ENCODE measurements around the gene KRT4. TPM values are rescaled to one million over a fixed set of nuclear protein-coding genes. Genes with fewer than 3 reads are reported as not detected.

Gene KRT4
- total and polyA plus RNA-seq, 12 donors = 0.06 to 6.2 (median 0.61) TPM; not detected in 8

DNA sequence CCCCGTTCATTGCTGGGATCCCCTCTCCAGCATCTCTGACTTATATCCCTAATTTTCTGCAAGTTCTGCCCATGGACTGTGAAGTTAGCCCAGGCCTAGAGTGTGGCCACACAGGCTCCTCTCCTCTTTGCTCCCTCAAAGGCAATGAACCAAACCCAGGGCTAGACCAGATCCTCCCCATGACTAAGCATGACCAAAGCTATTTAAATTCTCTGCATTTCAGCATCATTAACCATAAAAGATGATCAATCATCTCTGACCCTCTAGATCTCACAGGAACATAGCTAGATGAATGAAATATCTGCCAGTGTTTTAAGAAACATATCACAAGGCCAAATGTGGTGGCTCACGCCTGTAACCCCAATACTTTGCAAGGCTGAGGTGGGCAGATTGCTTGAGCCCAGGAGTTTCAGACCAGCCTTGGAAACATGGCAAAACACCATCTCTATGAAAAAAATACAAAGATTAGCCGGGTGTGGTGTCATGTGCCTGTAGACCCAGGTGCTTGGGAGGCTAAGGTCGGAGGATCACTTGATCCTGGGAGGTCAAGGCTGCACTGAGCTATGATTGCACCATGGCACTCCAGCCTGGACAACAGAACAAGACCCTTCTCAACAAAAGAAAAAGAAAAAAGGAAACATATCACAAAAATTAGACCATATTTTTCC, 15.8 kb downstream of the KRT4 start:
- intact Hi-C loops (cut with DNase I) = no loop called here
- WGBS, 4 donors = 83 to 91% (median 88%) methylated on average over 4 of the region's 4 CpGs
- Histone ChIP-seq H3K27ac (no peak overlapping the region), H3K9me3 (replicated peaks in 1 of 3) (no peaks in the 10 kb centered on the region), H3K36me3 (replicated peaks in 1 of 2) (no peaks in the 10 kb centered on the region), H3K4me3 (no peak overlapping the region), H3K4me1 (replicated peaks in 1 of 2) (no peaks in the 10 kb centered on the region), H3K27me3 (peaks cover 3% of the 10 kb centered on the region)
- TF ChIP-seq, protein P1, sequence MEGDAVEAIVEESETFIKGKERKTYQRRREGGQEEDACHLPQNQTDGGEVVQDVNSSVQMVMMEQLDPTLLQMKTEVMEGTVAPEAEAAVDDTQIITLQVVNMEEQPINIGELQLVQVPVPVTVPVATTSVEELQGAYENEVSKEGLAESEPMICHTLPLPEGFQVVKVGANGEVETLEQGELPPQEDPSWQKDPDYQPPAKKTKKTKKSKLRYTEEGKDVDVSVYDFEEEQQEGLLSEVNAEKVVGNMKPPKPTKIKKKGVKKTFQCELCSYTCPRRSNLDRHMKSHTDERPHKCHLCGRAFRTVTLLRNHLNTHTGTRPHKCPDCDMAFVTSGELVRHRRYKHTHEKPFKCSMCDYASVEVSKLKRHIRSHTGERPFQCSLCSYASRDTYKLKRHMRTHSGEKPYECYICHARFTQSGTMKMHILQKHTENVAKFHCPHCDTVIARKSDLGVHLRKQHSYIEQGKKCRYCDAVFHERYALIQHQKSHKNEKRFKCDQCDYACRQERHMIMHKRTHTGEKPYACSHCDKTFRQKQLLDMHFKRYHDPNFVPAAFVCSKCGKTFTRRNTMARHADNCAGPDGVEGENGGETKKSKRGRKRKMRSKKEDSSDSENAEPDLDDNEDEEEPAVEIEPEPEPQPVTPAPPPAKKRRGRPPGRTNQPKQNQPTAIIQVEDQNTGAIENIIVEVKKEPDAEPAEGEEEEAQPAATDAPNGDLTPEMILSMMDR (IDR thresholded peaks at IDR 0.05) = no peak
- no peak for TF ChIP-seq POLR2A (IDR thresholded peaks at IDR 0.05)
- no peak for DNase-seq

DNA sequence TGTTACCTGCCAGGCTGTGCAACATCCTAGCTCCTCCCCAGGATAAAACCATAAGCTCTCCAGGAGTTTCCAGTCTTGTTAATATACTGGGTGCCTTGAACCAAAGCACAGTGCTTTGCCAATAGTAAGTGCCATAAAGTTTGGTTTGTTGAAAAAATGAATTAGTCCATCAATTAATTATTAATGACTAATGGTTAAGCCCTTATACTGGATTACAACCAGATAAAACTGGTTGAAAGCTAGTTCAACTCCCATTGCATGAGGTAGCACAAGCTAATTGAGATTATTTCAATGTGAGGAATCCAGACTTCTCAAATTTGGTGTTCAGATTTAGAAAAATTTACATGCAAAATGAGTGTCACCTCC, 16.4 kb downstream of the KRT4 start:
- no peak for DNase-seq
- Histone ChIP-seq H3K27me3 (peaks cover 3% of the 10 kb centered on the region), H3K27ac (no peak overlapping the region), H3K4me3 (no peak overlapping the region), H3K4me1 (replicated peaks in 1 of 2) (no peaks in the 10 kb centered on the region), H3K36me3 (replicated peaks in 1 of 2) (no peaks in the 10 kb centered on the region), H3K9me3 (replicated peaks in 1 of 3) (no peaks in the 10 kb centered on the region)
- intact Hi-C loops (cut with DNase I) = no loop called here
- TF ChIP-seq POLR2A (IDR thresholded peaks at IDR 0.05) = no peak
- TF ChIP-seq, protein P1 (IDR thresholded peaks at IDR 0.05) = no peak

DNA sequence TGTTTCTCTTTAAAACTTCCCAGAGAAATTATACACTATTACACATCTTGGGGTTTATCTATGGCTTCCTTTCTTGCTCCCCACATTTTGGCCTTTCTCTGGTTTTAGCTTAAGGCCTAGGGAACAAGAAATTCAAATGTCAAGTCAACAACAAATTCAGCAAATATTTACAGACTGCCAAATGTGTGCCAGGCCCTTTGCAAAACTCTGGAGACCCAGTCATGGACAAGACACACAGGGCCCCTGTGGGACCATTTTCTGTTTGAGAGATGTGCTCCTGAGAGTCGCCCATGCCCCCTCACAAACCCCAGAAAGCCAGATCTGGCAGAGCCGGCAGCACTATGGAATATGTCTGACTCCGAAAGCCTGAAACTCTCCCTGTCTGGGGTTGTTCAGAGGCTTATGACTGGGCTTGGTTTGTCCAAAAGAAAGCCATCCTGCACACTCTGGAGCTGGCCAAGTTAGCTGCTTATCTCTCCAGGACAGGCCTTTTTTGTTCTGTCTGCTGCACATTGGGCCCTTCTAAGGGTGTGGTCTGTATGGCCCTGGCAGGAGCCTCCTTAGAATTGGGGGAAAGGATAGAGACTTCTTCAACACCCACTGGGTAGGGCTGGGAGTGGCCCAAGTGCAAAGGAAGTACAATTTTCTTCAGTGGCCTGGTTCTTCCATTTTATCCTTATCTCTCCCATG, 16.9 kb downstream of the KRT4 start:
- Histone ChIP-seq H3K9me3 (replicated peaks in 1 of 3) (no peaks in the 10 kb centered on the region), H3K4me1 (replicated peaks in 1 of 2) (no peaks in the 10 kb centered on the region), H3K36me3 (replicated peaks in 1 of 2) (no peaks in the 10 kb centered on the region), H3K27me3 (peaks cover 3% of the 10 kb centered on the region), H3K27ac (no peak overlapping the region), H3K4me3 (no peak overlapping the region)
- no peak for DNase-seq
- TF ChIP-seq POLR2A (IDR thresholded peaks at IDR 0.05) = no peak
- TF ChIP-seq, protein P1 (IDR thresholded peaks at IDR 0.05) = no peak
- intact Hi-C loops (cut with DNase I) = no loop called here
- WGBS, 4 donors = 84% methylated on average over 3 of the region's 3 CpGs; no CpG with 5 or more reads in 2 of the 4 donors

DNA sequence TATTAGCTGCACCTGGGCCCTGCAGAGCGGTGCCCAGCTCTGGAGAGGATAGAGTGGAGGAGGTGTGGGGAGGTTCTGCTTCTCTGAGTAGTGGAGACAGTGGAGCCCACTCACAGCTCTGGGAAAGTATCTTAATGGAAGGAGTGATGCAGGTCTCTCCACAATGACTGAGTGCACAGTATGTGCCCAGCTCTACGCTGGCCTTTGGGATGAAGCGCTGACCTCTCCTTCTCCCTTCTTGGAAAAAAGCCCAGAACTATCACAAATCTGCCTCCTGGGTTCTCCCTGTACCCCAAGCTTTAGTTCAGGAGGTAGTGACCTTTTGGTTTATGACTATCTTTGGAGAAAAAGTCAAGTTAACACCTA, 17.5 kb downstream of the KRT4 start:
- no peaks in the 10 kb centered on the region for H3K4me1 ChIP-seq (replicated peaks in 1 of 2)
- WGBS, 4 donors = 88 to 100% (median 98%) methylated on average over 3 of the region's 3 CpGs
- no peaks in the 10 kb centered on the region for H3K36me3 ChIP-seq (replicated peaks in 1 of 2)
- peaks cover 3% of the 10 kb centered on the region for H3K27me3 ChIP-seq
- intact Hi-C loops (cut with DNase I) = no loop called here
- no peak for DNase-seq
- H3K9me3 ChIP-seq (replicated peaks in 1 of 3) = no peaks in the 10 kb centered on the region
- no peak overlapping the region for H3K4me3 ChIP-seq
- no peak overlapping the region for H3K27ac ChIP-seq
- no peak for TF ChIP-seq POLR2A (IDR thresholded peaks at IDR 0.05)
- TF ChIP-seq, protein P1 (IDR thresholded peaks at IDR 0.05) = no peak

Measured in adrenal gland (tissue), 12 donors.